ENCODE data around the gene TGM5.
"Not testable (repeated sequence)": the region's sequence is repeated elsewhere in the genome, so short reads cannot be mapped to it uniquely, and the experiment has no call there.

Gene TGM5

DNA sequence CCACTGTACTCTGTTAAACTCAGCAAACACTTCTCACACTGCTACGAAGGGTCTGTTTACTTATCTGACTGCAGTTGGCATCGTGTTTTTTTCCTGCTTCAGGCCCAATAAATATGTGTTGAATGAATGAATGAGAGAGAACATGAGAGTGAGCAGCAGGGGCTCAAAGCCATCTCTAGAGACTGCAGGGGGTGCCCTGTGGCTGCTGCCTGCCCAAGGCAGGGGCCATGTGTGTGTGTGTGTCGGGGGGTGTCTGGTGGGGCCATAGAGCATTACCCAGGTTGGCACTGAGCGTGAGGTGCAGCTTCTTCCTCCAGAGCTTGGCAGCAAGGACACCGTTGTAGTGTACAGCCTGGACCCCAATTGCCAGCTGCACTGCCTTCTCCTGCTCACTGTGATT lies 60.7 kb downstream of the TGM5 start:
- DNase-seq (ENCODE audit: low read depth) = no peak
- TF ChIP-seq, protein P1, sequence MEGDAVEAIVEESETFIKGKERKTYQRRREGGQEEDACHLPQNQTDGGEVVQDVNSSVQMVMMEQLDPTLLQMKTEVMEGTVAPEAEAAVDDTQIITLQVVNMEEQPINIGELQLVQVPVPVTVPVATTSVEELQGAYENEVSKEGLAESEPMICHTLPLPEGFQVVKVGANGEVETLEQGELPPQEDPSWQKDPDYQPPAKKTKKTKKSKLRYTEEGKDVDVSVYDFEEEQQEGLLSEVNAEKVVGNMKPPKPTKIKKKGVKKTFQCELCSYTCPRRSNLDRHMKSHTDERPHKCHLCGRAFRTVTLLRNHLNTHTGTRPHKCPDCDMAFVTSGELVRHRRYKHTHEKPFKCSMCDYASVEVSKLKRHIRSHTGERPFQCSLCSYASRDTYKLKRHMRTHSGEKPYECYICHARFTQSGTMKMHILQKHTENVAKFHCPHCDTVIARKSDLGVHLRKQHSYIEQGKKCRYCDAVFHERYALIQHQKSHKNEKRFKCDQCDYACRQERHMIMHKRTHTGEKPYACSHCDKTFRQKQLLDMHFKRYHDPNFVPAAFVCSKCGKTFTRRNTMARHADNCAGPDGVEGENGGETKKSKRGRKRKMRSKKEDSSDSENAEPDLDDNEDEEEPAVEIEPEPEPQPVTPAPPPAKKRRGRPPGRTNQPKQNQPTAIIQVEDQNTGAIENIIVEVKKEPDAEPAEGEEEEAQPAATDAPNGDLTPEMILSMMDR (conservative IDR thresholded peaks at IDR 0.05; ENCODE audit: low read length) = no peak
- H3K4me3 ChIP-seq (ENCODE audit: low read length) = no peak overlapping the region

DNA sequence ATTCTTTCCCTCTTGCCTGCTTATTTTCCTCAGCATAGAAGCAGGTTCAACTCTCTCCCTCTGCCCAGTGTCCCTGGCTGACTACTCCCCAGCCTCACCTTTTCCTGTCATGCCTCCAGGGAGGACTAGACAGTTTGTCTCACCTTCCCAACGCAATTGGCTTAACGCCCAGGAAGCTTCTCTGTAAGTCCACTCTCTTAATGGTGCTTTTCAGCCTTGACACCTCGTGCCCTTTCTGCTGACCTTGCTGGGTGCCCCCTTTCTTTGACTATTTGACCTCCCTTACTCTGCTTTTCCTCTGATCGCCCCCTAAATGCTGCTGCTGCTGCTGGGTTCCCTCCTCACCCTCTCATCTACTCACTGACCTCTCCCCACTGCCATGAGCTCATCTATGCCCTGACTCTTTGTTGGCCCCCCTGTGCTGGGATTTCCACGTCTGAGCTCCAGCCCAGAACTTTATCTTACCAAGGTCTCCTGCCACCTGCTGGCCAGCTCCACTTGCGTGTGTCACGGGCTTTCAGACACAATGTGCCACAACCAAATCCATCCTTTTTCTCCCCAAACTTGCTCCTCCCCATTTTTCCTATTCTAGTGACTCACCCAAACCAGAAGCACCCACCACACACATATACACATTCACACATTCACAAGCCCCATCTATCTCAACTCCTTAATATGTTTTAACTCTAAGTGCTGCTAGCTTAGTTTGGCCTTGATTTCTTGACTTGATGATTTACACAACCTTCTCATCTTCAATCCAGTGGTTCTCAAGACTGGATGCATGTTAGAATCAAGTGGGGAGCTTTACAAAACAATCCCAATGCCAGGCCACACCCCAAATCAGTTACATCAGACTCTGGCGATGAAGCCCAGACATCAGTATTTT lies 62.5 kb downstream of the TGM5 start:
- TF ChIP-seq, protein P1 (conservative IDR thresholded peaks at IDR 0.05; ENCODE audit: low read length) = peak; percentile 68
- no peak overlapping the region for H3K4me3 ChIP-seq (ENCODE audit: low read length)
- peak; percentile 54 for DNase-seq (ENCODE audit: low read depth)

DNA sequence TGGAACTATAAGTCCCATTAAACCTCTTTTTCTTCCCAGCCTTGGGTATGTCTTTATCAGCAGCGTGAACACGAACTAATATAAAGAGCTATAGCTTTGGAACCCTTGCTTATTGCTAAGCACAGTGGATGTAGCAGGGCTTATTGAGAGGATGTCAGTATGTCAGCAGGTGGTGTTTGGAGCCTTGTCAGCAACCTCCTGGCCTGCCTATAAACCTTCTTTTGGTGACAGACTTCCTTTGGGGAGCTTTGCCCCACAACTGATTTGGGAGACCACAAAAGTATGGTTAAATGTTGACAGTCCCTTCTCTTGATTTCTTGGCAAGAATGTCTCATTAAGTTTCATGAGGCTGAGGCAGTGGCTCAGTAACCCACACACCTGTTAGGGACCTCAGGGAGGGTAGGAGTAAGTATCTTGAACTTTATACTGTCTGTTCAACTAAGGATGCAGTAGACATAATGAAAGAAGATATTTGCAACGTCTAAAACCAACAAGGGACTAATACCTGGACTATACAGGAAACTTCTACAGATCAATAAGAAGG lies 66.7 kb downstream of the TGM5 start:
- no peak overlapping the region for H3K4me3 ChIP-seq (ENCODE audit: low read length)
- TF ChIP-seq, protein P1 (conservative IDR thresholded peaks at IDR 0.05; ENCODE audit: low read length) = no peak
- DNase-seq (ENCODE audit: low read depth) = no peak

DNA sequence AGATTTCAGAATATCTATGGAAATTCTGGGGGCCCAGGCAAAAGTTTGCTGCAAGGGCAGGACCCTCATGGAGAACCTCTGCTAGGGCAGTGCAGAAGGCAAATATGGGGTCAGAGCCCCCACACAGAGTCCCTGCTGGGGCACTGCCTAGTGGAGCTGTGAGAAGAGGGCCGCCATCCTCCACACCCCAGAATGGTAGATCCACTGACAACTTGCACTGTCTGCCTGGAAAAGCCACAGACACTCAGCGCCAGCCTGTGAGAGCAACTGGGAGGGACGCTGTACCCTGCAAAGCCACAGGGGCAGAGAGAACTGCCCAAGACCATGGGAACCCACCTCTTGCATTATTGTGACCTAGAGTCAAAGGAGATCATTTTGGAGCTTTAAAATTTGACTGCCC lies 67.7 kb downstream of the TGM5 start:
- no peak for DNase-seq (ENCODE audit: low read depth)
- no peak overlapping the region for H3K4me3 ChIP-seq (ENCODE audit: low read length)
- TF ChIP-seq, protein P1 (conservative IDR thresholded peaks at IDR 0.05; ENCODE audit: low read length) = no peak

DNA sequence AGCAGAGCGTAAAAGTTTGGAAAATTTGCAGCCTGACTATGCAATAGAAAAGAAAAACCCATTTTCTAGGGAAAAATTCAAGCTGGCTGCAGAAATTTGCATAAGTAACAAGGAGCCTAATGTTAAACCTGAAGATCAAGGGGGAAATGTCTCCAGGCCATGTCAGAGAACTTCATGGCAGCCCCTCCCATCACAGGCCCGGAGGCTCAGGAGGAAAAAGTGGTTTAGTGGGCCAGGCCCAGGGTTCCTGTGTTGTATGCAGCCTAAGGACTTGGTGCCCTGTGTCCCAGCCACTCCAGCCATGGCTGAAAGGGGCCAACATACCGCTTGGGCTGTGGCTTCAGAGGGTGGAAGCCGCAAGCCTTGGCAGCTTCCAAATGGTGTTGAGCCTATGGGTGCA lies 68.2 kb downstream of the TGM5 start:
- not testable (repeated sequence) for DNase-seq (ENCODE audit: low read depth); H3K4me3 ChIP-seq (ENCODE audit: low read length)

DNA sequence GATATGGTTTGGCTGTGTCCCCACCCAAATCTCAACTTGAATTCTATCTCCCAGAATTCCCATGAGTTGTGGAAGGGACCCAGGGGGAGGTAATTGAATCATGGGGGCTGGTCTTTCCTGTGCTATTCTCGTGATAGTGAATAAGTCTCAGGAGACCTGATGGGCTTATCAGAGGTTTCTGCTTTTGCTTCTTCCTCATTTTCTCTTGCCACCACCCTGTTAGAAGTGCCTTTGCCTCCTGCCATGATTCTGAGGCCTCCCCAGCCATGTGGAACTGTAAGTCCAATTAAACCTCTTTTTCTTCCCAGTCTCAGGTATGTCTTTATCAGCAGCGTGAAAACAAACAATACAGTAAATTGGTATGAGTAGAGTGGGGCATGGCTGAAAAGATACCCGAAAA lies 69.0 kb downstream of the TGM5 start:
- H3K4me3 ChIP-seq (ENCODE audit: low read length); DNase-seq (ENCODE audit: low read depth): not testable (repeated sequence)

DNA sequence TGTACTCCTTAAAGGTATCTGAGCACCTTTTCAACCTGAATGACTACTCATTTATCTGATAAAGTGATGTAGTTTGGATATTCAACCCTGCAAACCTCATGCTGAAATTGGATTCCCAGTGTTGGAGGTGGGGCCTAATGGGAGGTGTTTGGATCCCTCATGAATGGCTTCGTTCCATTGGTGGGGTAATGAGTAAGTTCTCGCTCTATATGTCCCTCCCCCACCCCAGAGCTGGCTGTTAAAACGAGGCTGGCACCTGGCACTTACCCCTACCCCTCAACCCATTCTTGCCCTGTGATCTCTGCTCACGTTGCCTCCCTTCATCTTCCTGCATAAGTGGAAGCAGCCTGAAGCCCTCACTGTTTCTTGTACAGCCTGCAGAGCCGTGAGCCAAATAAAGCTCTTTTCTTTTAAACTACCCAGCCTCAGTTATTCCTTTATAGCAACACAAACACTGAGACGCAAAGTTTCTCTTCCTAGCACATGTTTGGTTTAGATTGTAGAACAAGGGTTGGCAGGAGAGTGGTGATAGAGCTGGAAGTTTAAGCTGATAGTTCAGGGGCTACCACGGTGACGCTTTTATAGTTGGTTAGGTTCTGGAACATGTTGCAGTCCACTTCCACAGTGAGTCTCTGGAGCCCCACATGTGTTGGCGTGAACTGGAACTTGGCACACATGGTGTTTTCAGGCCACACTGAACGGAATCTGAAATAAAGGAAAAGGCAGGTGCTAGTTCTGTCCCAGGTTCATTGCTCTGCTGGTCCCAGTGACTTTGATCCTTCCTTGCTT lies 69.8 kb downstream of the TGM5 start:
- TF ChIP-seq, protein P1 (conservative IDR thresholded peaks at IDR 0.05; ENCODE audit: low read length) = no peak
- H3K4me3 ChIP-seq (ENCODE audit: low read length) = no peak overlapping the region
- DNase-seq (ENCODE audit: low read depth) = no peak

DNA sequence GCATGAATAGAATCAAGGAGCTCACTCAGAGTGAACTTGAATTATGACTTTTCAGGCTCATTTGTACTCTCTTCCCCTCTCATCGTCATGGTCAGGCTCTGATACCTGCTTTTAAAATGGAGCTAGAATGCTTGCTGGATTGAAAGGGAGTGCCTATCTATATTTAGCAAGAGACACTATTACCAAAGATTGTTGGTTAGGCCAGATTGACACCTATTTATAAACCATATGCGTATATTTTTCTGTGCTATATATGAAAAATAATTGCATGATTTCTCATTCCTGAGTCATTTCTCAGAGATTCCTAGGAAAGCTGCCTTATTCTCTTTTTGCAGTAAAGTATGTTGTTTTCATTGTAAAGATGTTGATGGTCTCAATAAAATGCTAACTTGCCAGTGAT lies 71.9 kb downstream of the TGM5 start:
- TF ChIP-seq, protein P1 (conservative IDR thresholded peaks at IDR 0.05; ENCODE audit: low read length) = no peak

More for the DNA sequence above, 71.9 kb downstream of the TGM5 start:
- DNase-seq (ENCODE audit: low read depth) = no peak
- H3K4me3 ChIP-seq (ENCODE audit: low read length) = no peak overlapping the region

Measured in AG10803 (cell line).